Pulmonary artery endothelial cell (primary cell): ENCODE data around the gene SMC6. TPM values are rescaled to one million over a fixed set of nuclear protein-coding genes. Genes with fewer than 3 reads are reported as not detected.

ENCODE experiments used
- DNase-seq: peaks from one replicate; pipeline ENCODE4 v3.0.0-alpha.2; 2011; ENCODE audit warnings: low read depth, low spot score
- total RNA-seq: library from RNA; depleted of rRNA; stranded (reverse); fragments of >200 nt; gene quantifications from 2 replicates; pipeline ENCODE4 v1.2.3, GENCODE V29; 2014

SMC6 gene
- total RNA-seq, 1 donor from 2014 or later: 36.2 TPM

- DNase-seq: no peak
Measured at GRCh38 chr2:17652681-17653394, 100.8 kb downstream of the SMC6 start.

DNA sequence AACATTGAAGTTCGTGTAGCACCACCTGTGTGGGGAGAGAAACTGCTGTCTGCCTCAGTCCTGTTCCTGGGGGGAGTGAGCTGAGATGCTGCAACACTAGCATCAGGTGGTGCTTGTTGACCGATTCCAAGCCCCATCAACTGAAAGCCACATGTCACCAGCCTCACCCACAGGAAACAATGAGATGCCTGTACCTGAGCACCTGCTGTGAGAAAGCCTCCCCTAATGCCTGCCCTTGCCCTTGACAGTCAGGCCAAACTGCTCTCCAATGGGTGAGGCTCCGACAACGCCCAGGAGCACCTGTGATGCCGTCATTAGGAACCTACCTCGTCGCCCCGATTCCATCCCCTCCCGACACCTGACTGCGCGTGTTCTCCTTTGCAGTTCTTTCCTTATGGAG lies 104.6 kb downstream of the SMC6 start:
- DNase-seq: no peak

GRCh38 chr2:17648581-17648980 lies 105.0 kb downstream of the SMC6 start:
- no peak for DNase-seq

- no peak for DNase-seq
Measured at GRCh38 chr2:17646838-17647701, 106.5 kb downstream of the SMC6 start.

- DNase-seq: peak; percentile 19
Measured at GRCh38 chr2:17646081-17646554, 107.5 kb downstream of the SMC6 start.

DNA sequence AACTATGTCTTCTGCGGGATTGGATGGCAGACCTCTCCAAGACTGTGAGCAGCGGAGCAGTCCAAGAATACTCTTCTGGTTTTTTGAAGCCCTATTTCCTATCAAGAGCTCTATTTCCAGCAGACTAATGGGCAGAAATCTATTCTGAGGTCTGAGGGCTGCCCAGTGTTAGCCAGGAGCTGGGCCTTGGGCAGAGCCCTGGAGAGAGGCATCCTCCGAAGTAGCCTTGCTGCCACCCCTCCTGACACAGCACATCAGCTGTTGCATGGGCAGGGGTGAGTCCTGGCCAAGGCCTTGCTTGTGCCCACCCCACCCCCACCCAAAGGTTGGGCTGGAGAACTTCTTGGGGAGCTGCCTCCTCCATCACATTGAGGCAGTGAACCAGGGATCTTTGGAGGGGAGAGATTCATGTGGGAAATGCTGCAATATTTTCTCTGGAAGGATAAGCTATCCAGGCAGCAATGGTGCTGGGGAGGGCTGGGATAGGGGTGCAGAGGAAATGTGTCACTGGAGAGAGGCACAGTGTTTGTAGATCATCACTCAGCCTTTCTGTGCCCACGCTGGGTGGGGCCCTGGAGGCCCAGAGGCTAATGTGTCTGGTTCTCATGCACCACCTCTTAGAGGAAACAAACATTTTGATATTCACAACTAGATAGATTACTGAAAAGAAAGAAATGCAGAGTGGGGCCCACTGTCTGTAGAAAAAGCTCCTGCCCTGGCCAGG lies 108.5 kb downstream of the SMC6 start:
- DNase-seq: no peak

DNA sequence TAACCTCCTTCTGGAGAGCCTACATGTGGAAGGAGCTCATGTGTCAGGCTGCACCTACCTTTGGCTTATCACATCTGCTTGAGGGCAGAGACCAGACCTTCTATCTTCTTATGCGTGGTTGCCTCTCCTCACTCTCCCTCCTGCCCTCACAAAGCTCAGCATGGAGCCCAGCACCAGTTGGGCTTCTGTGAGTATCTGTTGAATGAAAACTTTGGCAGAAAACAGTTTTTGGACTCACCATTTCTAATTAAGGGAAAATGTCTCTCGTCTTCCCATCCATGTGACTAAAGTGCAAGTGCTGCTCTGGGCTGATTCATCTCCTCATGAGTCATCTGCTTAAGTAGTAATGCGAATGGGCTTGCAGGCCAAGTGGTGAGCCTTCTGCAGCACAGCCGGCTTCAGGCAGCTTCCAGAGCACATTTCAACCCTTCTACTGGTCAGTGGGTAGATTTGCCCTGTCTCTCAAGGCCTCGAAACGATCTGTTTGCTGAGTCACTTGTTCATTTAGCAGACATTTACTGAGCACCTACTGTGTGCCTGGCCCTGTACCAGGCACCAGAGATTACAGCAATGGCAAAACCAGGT lies 110.5 kb downstream of the SMC6 start:
- DNase-seq: peak; percentile 71

GRCh38 chr2:17640406-17640805 lies 113.2 kb downstream of the SMC6 start:
- DNase-seq: no peak

- DNase-seq: no peak
Measured at GRCh38 chr2:17638196-17638743, 115.3 kb downstream of the SMC6 start.

DNA sequence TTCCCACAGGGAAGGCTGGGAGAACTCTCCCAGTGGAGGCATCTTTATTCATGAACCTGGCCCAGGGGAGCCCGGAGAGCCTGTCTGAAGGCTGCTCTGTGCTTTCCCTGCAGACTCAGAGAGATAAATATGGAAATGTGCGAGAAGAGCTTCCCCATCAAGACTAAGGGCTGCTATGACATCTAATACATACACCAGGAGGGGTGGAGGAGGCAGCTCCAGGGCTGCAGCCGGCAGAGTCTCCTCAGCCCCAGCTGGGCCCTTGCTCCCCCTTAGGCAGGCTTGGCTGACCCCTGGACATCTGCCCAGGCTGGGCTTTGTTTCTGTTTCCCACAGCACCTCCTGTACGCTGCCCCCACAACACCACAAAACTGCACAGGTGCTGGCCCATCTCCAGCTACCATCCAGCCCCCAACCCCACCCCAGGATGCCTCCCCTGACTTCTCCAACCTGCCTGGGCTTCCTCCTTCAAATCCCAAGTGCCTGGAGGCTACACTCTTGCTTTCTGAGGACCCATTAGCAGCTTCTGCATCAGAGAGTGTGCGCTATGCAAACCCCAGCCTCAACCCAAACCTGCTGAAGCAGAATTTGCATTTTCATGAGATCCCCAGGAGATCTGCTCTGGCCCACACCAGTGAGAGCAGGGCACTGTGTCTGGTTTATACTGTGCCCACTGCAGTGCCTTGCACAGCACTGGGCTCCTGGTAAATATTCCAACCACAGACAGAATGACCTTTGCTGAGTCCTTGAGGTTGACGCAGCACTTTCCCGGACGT lies 116.3 kb downstream of the SMC6 start:
- no peak for DNase-seq

GRCh38 chr2:17636257-17636656 lies 117.4 kb downstream of the SMC6 start:
- no peak for DNase-seq

DNA sequence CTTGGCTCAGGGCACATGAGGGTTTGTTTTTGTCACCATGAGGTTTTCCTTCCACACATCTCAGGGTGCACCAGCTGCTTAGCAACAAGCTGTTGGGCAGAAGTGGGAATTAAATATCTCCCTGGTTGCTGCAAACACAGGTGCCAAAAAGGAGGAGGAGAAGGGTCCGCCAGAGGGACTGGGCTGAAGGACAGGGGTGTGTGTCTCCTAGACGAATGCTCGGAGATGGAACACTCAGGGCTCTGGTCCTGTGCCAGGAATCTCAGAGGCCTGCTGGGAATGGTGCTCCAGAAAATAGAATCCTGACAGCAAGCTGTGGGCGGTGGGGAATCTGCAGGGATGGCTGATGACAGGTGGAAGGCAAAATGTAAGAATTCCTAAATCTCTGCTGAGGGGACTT lies 118.6 kb downstream of the SMC6 start:
- no peak for DNase-seq

DNA sequence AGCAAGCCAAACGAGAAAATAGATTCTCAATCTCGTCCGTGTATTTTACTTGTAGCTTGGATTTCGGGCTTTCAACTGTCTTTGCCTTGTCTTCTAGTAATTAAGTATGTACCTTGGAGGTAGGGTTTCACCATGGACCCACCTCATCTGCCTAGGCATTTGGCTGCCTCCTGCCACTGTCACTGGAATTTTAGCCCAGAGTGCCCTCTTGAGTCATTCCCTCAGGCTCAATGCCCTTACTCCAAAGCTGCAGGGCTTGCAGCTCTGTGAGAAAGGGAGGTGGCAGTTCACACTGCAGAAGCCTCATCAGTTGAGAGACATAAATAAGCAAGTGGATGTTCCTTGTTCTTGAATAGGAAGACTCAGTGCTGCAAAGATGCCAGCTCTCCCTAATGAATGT lies 123.5 kb downstream of the SMC6 start:
- DNase-seq: no peak

- DNase-seq: no peak
Measured at GRCh38 chr2:17628349-17629261, 125.0 kb downstream of the SMC6 start.

DNA sequence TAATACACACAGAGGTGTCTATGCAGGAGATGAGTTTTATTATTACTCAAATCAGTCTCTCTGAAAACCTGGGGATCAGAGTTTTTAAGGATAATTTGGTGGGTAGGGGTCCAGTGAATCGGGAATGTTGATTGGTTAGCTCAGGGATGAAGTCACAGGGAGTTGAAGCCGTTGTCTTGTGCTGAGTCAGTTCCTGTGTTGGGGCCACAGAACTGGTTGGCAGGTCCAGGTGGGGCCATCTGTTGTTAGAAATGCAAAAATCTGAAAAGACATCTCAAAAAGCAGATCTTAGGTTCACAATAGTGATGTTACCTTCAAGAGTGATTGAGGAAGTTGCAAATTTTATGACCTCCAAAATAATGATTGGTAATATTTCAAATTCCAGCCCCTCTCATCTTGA lies 126.2 kb downstream of the SMC6 start:
- no peak for DNase-seq

- DNase-seq: no peak
Measured at GRCh38 chr2:17626986-17627385, 126.6 kb downstream of the SMC6 start.

GRCh38 chr2:17625446-17625845 lies 128.2 kb downstream of the SMC6 start:
- DNase-seq: no peak

DNA sequence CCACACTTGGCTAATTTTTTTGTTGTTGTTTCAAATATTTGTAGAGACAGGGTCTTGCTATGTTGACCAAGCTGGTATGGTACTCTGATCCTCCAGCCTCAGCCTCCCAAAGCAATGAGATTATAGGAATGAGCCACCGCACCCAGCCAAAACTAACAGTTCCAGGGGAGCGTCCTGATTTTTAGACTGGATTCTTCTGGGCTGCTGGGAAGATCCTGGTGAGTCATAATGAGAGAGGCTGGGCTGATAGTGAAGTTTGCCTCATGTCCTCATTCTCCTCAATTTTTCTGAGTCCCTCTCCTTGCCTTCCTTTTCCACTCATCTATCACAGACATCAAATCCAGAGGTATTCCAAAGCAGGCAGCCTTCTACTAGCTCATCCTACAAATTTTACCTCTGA lies 131.8 kb downstream of the SMC6 start:
- DNase-seq: no peak

- DNase-seq: no peak
Measured at GRCh38 chr2:17620841-17621240, 132.8 kb downstream of the SMC6 start.
